22Rv1 (cell line): Measurements from ENCODE around the gene NDUFAF7.

Experiments used
- CTCF ChIP-seq: fragments of 450-650 bp; IDR thresholded peaks from 2 replicates; pipeline ENCODE4 v1.5.1; 2017; ENCODE audit warnings: mild to moderate bottlenecking
- ZFX ChIP-seq: fragments of 450-650 bp; IDR thresholded peaks from 2 replicates; pipeline ENCODE4 v1.6.1; 2017; ENCODE audit warnings: antibody characterized with exemption, borderline replicate concordance

- no peak for TF ChIP-seq CTCF
- no peak for TF ChIP-seq ZFX
Observed at GRCh38 chr2:37246205-37246604, 14.7 kb downstream of the NDUFAF7 start.
